ENCODE data around the gene EAPP. TPM values are rescaled to one million over a fixed set of nuclear protein-coding genes. Genes with fewer than 3 reads are reported as not detected.
"Not testable (repeated sequence)": the region's sequence is repeated elsewhere in the genome, so short reads cannot be mapped to it uniquely, and the experiment has no call there.

The EAPP gene
- total and polyA plus RNA-seq, 3 experiments from 2014 or later: 36.4 to 96.2 (median 38.6) TPM

DNA sequence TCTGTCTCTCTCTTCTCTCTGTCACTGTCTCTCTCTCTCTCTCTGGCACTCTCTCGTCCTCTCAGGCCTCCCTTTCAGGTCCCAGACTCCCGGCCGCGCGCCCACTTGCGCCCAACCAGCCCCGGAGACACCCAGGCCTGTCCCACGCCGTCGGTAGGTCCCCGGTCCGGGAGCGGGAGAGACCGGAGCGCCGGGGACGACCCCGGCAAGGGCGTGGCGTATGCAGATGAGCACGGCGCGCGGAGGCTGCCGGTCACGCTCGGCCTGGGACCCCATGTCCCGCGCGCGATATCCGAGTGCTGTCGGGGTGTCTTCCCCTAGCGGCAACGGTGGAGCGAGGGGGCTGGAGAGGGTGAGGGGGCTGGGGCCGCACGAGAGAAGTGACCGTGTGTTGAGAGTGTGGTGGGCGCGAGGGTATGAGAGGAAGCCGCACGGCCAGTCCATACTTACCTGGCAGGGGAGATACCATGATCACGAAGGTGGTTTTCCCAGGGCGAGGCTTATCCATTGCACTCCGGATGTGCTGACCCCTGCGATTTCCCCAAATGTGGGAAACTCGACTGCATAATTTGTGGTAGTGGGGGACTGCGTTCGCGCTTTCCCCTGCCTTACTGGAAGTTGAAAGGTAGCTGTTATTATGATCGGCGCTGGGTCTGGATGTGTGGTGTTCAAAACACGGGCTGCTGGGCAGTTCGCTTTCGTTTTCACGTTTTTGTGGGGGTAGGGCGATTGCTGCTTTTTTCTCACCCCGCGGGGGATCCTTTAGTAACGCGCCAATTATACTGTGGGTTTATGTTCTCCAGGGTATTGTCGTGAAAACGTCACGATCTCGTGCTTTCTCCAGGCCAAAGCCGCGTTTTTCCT, 7.0 kb upstream of the EAPP start:
- H3K36me3 ChIP-seq (ENCODE audit: insufficient read depth, low read length); CTCF ChIA-PET; H3K4me1 ChIP-seq (ENCODE audit: insufficient read depth, low read length); DNase-seq; H3K9me3 ChIP-seq (ENCODE audit: low read length); H3K4me3 Mint-ChIP-seq; H3K27ac ChIP-seq (ENCODE audit: low read depth, low read length); H3K27me3 Mint-ChIP-seq; H3K27me3 ChIP-seq (ENCODE audit: insufficient read depth, low read length, poor library complexity, severe bottlenecking); H3K4me3 ChIP-seq (ENCODE audit: low read length); H3K27ac Mint-ChIP-seq; H3K36me3 Mint-ChIP-seq; POLR2A ChIA-PET: not testable (repeated sequence)
- peaks cover 2 to 17% (median 9%) of the 10 kb centered on the region in 5 donors for H3K9me3 Mint-ChIP-seq
- peaks cover 7 to 13% (median 10%) of the 10 kb centered on the region in 3 donors for H3K4me1 Mint-ChIP-seq

DNA sequence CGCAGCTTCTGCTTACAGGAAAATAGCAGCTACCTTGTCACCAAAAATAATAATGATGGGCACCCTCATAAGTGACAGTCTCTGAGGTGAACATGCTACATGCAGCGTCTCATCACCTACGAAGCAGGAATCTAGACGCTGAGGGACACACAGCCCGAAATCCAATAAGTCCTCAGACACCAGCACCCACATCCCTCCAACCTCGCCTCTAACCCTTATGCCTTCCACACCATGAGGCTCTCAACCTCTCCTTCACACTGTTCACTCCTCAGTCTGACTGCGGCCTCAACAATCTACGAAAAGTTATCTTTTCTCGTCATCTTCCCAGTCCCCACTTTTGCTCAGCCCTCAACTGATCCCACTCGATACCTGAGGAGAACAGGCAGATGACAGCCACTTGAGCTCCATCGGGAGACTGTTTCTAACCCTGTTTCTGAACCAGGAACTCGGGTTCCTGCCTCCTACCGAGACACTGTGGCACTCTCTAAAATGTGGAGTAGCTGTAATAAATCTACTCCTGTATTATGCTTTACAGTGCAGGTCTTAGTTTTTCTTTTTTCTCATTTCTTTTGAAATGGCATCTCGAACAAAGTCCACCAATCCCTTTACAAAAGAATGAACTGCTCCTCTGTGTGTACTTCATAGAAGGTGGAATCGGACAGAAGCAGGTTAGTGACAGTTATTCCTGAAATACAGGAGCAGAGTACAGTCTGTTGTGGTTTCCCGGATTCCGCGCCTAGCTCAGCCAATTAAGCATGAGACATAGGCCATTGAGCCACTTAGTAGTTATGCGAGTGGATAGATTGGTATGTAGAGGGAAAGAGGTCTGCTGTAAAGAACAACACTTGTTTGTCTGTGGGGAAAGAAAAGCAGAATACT, 919 bp upstream of the EAPP start:
- H3K9me3 ChIP-seq (ENCODE audit: low read length); CTCF ChIA-PET; H3K9me3 Mint-ChIP-seq; H3K36me3 ChIP-seq (ENCODE audit: insufficient read depth, low read length); H3K27me3 ChIP-seq (ENCODE audit: insufficient read depth, low read length, poor library complexity, severe bottlenecking); DNase-seq; H3K27me3 Mint-ChIP-seq: not testable (repeated sequence)
- Mint-ChIP-seq H3K4me1 (peaks cover 31 to 42% (median 36%) of the 10 kb centered on the region in 3 donors), H3K4me3 (peak overlapping the region; percentile 96 to 100 (median 99)), H3K27ac (peak overlapping the region; percentile 98 to 100 (median 99)), H3K36me3 (peaks cover 0 to 24% (median 1%) of the 10 kb centered on the region in 3 donors)
- H3K27ac ChIP-seq (ENCODE audit: low read depth, low read length): peak overlapping the region; percentile 91
- H3K4me1 ChIP-seq (ENCODE audit: insufficient read depth, low read length): peaks cover 26% of the 10 kb centered on the region
- peak overlapping the region; percentile 66 for H3K4me3 ChIP-seq (ENCODE audit: low read length)
- POLR2A ChIA-PET: interaction anchor here (0.5 to 1.0 kb wide), 3 partner anchors 14 to 41 kb away, joined by 3 to 4 read pairs (median 4); no protein-coding TSS in a partner anchor

DNA sequence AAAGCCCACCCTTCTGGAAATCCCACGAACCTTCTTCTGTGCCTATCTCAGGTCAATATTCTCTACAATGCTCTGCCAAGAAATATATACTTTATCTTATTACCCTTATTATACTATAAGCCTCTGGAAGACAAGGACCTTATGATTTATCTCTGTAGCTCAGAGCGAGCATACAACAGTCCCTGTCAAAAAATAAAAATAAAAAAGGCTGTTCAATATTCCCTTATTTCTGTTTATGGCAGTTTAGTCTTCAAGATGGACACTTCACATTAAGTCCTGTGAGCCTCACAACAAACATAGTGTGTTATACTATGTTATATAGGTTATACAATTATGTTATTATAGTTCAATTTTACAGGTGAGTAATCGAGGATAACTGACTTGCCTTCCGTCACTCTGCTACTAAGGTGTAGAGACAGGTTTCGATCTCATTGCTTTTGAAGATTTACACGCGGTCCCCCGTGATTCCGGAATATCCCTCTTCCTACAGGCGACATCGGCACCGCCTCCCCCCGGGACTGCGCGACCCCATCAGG, 562 bp downstream of the EAPP start:
- no peak for DNase-seq
- POLR2A ChIA-PET: no interaction called here

DNA sequence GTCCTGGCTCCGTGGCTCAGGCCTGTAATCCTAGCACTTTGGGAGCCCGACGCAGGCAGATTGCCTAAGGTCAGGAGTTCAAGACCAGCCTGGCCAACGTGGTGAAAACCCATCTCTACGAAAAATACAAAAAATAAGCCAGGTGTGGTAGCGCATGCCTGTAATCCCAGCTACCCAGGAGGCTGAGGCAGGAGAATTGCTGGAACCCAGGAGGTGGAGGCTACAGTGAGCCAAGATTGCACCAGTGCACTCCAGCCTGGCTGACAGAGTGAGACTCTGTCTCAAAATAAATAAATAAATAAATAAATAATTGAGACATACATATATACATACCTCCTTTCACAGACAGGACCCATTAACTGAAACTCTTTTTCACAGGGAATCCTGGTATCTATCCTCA, 1.4 kb downstream of the EAPP start:
- H3K27me3 Mint-ChIP-seq; H3K9me3 Mint-ChIP-seq; H3K27ac ChIP-seq (ENCODE audit: low read depth, low read length); H3K9me3 ChIP-seq (ENCODE audit: low read length); H3K27me3 ChIP-seq (ENCODE audit: insufficient read depth, low read length, poor library complexity, severe bottlenecking); POLR2A ChIA-PET; H3K4me3 ChIP-seq (ENCODE audit: low read length); CTCF ChIA-PET; DNase-seq: not testable (repeated sequence)
- peaks cover 26% of the 10 kb centered on the region for H3K4me1 ChIP-seq (ENCODE audit: insufficient read depth, low read length)
- H3K36me3 ChIP-seq (ENCODE audit: insufficient read depth, low read length): peaks cover 17% of the 10 kb centered on the region
- peaks cover 4 to 36% (median 8%) of the 10 kb centered on the region in 3 donors for H3K36me3 Mint-ChIP-seq
- peak overlapping the region; percentile 61 to 100 (median 89) for H3K27ac Mint-ChIP-seq
- peaks cover 35 to 51% (median 47%) of the 10 kb centered on the region in 3 donors for H3K4me1 Mint-ChIP-seq
- H3K4me3 Mint-ChIP-seq: peak overlapping the region; percentile 96 to 100 (median 99)

More for the DNA sequence above, 562 bp downstream of the EAPP start:
- Histone ChIP-seq H3K27me3 (ENCODE audit: insufficient read depth, low read length, poor library complexity, severe bottlenecking) (no peaks in the 10 kb centered on the region), H3K4me3 (ENCODE audit: low read length) (peak overlapping the region; percentile 70), H3K36me3 (ENCODE audit: insufficient read depth, low read length) (peaks cover 8% of the 10 kb centered on the region), H3K4me1 (ENCODE audit: insufficient read depth, low read length) (peaks cover 26% of the 10 kb centered on the region), H3K9me3 (ENCODE audit: low read length) (no peaks in the 10 kb centered on the region), H3K27ac (ENCODE audit: low read depth, low read length) (peak overlapping the region; percentile 91)
- H3K4me3 Mint-ChIP-seq: peak overlapping the region; percentile 96 to 100 (median 99)
- CTCF ChIA-PET: no interaction called here
- H3K9me3 Mint-ChIP-seq: no peaks in the 10 kb centered on the region
- peaks cover 0 to 29% (median 1%) of the 10 kb centered on the region in 3 donors for H3K36me3 Mint-ChIP-seq
- peaks cover 33 to 46% (median 40%) of the 10 kb centered on the region in 3 donors for H3K4me1 Mint-ChIP-seq
- H3K27me3 Mint-ChIP-seq: no peaks in the 10 kb centered on the region
- H3K27ac Mint-ChIP-seq: peak overlapping the region; percentile 99 to 100 (median 99)

- Mint-ChIP-seq H3K27ac (peak overlapping the region; percentile 36 to 76 (median 54)), H3K27me3 (no peaks in the 10 kb centered on the region), H3K4me3 (peak overlapping the region in 6 of 7 donors; percentile 20 to 100 (median 50)), H3K9me3 (no peaks in the 10 kb centered on the region), H3K36me3 (peaks cover 4 to 37% (median 8%) of the 10 kb centered on the region in 3 donors), H3K4me1 (peaks cover 35 to 51% (median 47%) of the 10 kb centered on the region in 3 donors)
- H3K4me1 ChIP-seq (ENCODE audit: insufficient read depth, low read length): peaks cover 26% of the 10 kb centered on the region
- no peak overlapping the region for H3K4me3 ChIP-seq (ENCODE audit: low read length)
- no peak for DNase-seq
- H3K27ac ChIP-seq (ENCODE audit: low read depth, low read length): no peak overlapping the region
- H3K36me3 ChIP-seq (ENCODE audit: insufficient read depth, low read length): peaks cover 17% of the 10 kb centered on the region
- POLR2A ChIA-PET: no interaction called here
- no peaks in the 10 kb centered on the region for H3K27me3 ChIP-seq (ENCODE audit: insufficient read depth, low read length, poor library complexity, severe bottlenecking)
- CTCF ChIA-PET: no interaction called here
- no peaks in the 10 kb centered on the region for H3K9me3 ChIP-seq (ENCODE audit: low read length)
Measured at GRCh38 chr14:34537677-34538009, 1.9 kb downstream of the EAPP start.

GRCh38 chr14:34536951-34537676, 2.4 kb downstream of the EAPP start:
- no peaks in the 10 kb centered on the region for H3K27me3 Mint-ChIP-seq
- H3K4me3 ChIP-seq (ENCODE audit: low read length): no peak overlapping the region
- H3K4me1 Mint-ChIP-seq: peaks cover 35 to 51% (median 47%) of the 10 kb centered on the region in 3 donors
- DNase-seq: no peak
- no peaks in the 10 kb centered on the region for H3K27me3 ChIP-seq (ENCODE audit: insufficient read depth, low read length, poor library complexity, severe bottlenecking)
- H3K4me3 Mint-ChIP-seq: peak overlapping the region in 5 of 7 donors; percentile 20 to 44 (median 40)
- no peak overlapping the region for H3K27ac ChIP-seq (ENCODE audit: low read depth, low read length)
- H3K9me3 Mint-ChIP-seq: no peaks in the 10 kb centered on the region
- no peaks in the 10 kb centered on the region for H3K9me3 ChIP-seq (ENCODE audit: low read length)
- CTCF ChIA-PET: interaction anchor here (1.6 kb wide), 1 partner anchor 14 kb away, joined by 4 read pairs; no protein-coding TSS in a partner anchor
- H3K36me3 ChIP-seq (ENCODE audit: insufficient read depth, low read length): peaks cover 17% of the 10 kb centered on the region
- peak overlapping the region in 6 of 8 donors; percentile 23 to 72 (median 54) for H3K27ac Mint-ChIP-seq
- H3K36me3 Mint-ChIP-seq: peaks cover 4 to 40% (median 8%) of the 10 kb centered on the region in 3 donors
- POLR2A ChIA-PET: no interaction called here
- H3K4me1 ChIP-seq (ENCODE audit: insufficient read depth, low read length): peaks cover 26% of the 10 kb centered on the region

DNA sequence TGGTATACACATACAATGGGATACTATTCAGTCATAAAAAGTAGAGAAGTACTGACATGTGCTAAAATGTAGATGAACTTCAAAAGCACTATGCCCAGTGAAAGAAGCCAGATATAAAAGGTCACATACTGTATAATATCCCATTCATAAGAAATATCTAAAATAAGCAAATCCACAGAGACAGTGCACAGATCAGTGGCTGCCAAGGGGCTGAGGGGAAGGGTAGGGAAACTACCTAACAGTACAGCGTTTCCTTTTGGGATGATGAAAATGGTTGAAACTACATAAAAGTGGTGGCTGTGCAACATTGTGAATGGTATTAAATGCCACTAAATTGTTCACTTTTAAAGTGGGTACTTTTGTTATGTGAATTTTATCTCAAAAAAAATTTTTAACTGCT, 11.9 kb downstream of the EAPP start:
- Histone ChIP-seq H3K4me1 (ENCODE audit: insufficient read depth, low read length) (no peaks in the 10 kb centered on the region), H3K4me3 (ENCODE audit: low read length) (no peak overlapping the region), H3K27me3 (ENCODE audit: insufficient read depth, low read length, poor library complexity, severe bottlenecking) (no peaks in the 10 kb centered on the region), H3K36me3 (ENCODE audit: insufficient read depth, low read length) (peaks cover 35% of the 10 kb centered on the region), H3K27ac (ENCODE audit: low read depth, low read length) (no peak overlapping the region), H3K9me3 (ENCODE audit: low read length) (no peaks in the 10 kb centered on the region)
- ChIA-PET CTCF (no interaction called here), POLR2A (no interaction called here)
- Mint-ChIP-seq H3K4me3 (no peak overlapping the region), H3K36me3 (peaks cover 16 to 75% (median 18%) of the 10 kb centered on the region in 3 donors), H3K27ac (peak overlapping the region in 1 of 8 donors; percentile 29), H3K27me3 (no peaks in the 10 kb centered on the region), H3K4me1 (peaks cover 0 to 4% (median 2%) of the 10 kb centered on the region in 3 donors), H3K9me3 (no peaks in the 10 kb centered on the region)
- no peak for DNase-seq
